Measurements from ENCODE around the gene CTLA4. TPM values are rescaled to one million over a fixed set of nuclear protein-coding genes. Genes with fewer than 3 reads are reported as not detected.

Gene CTLA4
- not detected in 2 replicates for total RNA-seq

DNA sequence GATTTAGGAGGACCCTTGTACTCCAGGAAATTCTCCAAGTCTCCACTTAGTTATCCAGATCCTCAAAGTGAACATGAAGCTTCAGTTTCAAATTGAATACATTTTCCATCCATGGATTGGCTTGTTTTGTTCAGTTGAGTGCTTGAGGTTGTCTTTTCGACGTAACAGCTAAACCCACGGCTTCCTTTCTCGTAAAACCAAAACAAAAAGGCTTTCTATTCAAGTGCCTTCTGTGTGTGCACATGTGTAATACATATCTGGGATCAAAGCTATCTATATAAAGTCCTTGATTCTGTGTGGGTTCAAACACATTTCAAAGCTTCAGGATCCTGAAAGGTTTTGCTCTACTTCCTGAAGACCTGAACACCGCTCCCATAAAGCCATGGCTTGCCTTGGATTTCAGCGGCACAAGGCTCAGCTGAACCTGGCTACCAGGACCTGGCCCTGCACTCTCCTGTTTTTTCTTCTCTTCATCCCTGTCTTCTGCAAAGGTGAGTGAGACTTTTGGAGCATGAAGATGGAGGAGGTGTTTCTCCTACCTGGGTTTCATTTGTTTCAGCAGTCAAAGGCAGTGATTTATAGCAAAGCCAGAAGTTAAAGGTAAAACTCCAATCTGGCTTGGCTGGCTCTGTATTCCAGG is at the start of gene CTLA4:
Gene CTLA4 (plus strand): TSS at position 211 of the 640 bp plus-strand sequence. CDS start 172 bp downstream, at position 383.

Other genes with a start within 250 kb of the CTLA4 start
- gene CD28, start 161.1 kb upstream of the CTLA4 start, total RNA-seq: not detected in 2 replicates
- not detected in 2 replicates for gene ICOS, start 69.0 kb downstream of the CTLA4 start, total RNA-seq

Data from bronchial smooth muscle cell (primary cell).